Measurements from ENCODE around the gene FAIM2. TPM values are rescaled to one million over a fixed set of nuclear protein-coding genes. Genes with fewer than 3 reads are reported as not detected.

Gene FAIM2
- total and polyA plus RNA-seq, 2 donors (not counting 1 experiment from before 2014, with no cell fraction given), result 0.50 to 1.00 TPM

DNA sequence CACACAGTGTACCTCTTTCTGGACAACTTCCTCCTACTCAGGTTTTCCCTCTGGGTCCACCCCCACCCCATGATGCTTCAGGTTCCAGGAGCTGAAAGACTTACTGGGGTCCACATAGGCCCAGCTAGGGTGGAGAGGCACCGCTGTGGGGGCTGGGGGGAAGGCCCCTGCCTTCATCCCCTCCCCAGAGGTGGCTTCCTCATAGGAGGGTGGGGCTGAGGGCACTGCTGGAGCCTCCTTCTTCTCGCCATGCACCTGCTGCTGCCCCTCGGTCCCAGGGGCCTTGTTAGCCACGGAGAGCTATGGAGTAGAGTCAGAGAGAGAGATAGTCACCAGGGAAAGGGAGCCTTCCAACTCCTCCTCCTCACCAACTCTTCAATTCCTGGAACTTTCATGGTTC, 2.7 kb downstream of the FAIM2 start:
- Histone ChIP-seq H3K4me2 (ENCODE audit: extremely low read depth, insufficient read depth, low read length) (no peak overlapping the region), H3K79me2 (ENCODE audit: control insufficient read depth, insufficient read depth, low read length) (no peaks in the 10 kb centered on the region), H3K27me3 (ENCODE audit: control insufficient read depth, insufficient read depth, low read length) (peaks cover 12% of the 10 kb centered on the region), H3K9me3 (ENCODE audit: control insufficient read depth, insufficient read depth, low read depth, low read length) (no peaks in the 10 kb centered on the region), H4K20me1 (ENCODE audit: control insufficient read depth, extremely low read depth, insufficient read depth, low read length) (no peaks in the 10 kb centered on the region), H3K27ac (ENCODE audit: insufficient read depth, low read length) (no peak overlapping the region), H2AFZ (ENCODE audit: low read length) (no peak overlapping the region), H3K4me1 (ENCODE audit: control insufficient read depth, extremely low read depth, insufficient read depth, low read length) (peaks cover 2% of the 10 kb centered on the region), H3K36me3 (ENCODE audit: control insufficient read depth, insufficient read depth, low read length) (no peaks in the 10 kb centered on the region), H3K4me3 (replicated peaks in 1 of 4; ENCODE audit: control extremely low read depth in 1 of 4, insufficient read depth in 1 of 4, low read depth in 3 of 4, low read length in 4 of 4) (no peak overlapping the region), H3K9ac (ENCODE audit: insufficient read depth, low read length) (no peak overlapping the region)
- no peak for TF ChIP-seq EZH2 (IDR thresholded peaks at IDR 0.05; ENCODE audit: low read length, missing control alignments)
- TF ChIP-seq, protein P1, sequence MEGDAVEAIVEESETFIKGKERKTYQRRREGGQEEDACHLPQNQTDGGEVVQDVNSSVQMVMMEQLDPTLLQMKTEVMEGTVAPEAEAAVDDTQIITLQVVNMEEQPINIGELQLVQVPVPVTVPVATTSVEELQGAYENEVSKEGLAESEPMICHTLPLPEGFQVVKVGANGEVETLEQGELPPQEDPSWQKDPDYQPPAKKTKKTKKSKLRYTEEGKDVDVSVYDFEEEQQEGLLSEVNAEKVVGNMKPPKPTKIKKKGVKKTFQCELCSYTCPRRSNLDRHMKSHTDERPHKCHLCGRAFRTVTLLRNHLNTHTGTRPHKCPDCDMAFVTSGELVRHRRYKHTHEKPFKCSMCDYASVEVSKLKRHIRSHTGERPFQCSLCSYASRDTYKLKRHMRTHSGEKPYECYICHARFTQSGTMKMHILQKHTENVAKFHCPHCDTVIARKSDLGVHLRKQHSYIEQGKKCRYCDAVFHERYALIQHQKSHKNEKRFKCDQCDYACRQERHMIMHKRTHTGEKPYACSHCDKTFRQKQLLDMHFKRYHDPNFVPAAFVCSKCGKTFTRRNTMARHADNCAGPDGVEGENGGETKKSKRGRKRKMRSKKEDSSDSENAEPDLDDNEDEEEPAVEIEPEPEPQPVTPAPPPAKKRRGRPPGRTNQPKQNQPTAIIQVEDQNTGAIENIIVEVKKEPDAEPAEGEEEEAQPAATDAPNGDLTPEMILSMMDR (conservative IDR thresholded peaks at IDR 0.05 in 1 of 2, IDR thresholded peaks at IDR 0.05 in 1 of 2; ENCODE audit: low read depth in 1 of 2, low read length in 2 of 2), result no peak
- no peak for DNase-seq (ENCODE audit: low read depth in 2 of 2)

DNA sequence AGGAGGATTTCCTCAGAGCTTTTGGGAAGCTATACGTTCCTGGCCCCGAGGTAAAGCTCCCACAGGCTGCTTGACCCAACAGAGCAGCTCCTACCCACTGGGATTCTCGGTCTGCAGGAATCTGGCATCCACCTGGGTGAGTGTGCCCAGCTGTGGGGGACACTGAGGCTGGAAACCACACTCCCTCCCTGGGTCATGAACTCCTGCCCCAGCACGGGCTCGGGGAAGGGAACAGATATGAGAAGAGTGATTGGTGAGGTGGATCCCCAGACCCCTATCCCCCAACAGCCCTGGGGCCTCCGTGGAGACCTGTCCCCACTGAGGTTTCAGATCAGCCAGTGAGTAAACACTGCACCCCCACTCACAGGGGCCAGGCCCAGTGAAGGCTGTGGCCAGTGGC, 3.3 kb downstream of the FAIM2 start:
- no peak for DNase-seq (ENCODE audit: low read depth in 2 of 2)
- Histone ChIP-seq H3K4me3 (replicated peaks in 1 of 4; ENCODE audit: control extremely low read depth in 1 of 4, insufficient read depth in 1 of 4, low read depth in 3 of 4, low read length in 4 of 4) (no peak overlapping the region), H3K9me3 (ENCODE audit: control insufficient read depth, insufficient read depth, low read depth, low read length) (no peaks in the 10 kb centered on the region), H3K4me1 (ENCODE audit: control insufficient read depth, extremely low read depth, insufficient read depth, low read length) (peaks cover 2% of the 10 kb centered on the region), H3K79me2 (ENCODE audit: control insufficient read depth, insufficient read depth, low read length) (no peaks in the 10 kb centered on the region), H3K27ac (ENCODE audit: insufficient read depth, low read length) (no peak overlapping the region), H4K20me1 (ENCODE audit: control insufficient read depth, extremely low read depth, insufficient read depth, low read length) (no peaks in the 10 kb centered on the region), H3K27me3 (ENCODE audit: control insufficient read depth, insufficient read depth, low read length) (peaks cover 16% of the 10 kb centered on the region), H3K36me3 (ENCODE audit: control insufficient read depth, insufficient read depth, low read length) (no peaks in the 10 kb centered on the region), H3K9ac (ENCODE audit: insufficient read depth, low read length) (no peak overlapping the region), H3K4me2 (ENCODE audit: extremely low read depth, insufficient read depth, low read length) (no peak overlapping the region), H2AFZ (ENCODE audit: low read length) (no peak overlapping the region)
- no peak for TF ChIP-seq EZH2 (IDR thresholded peaks at IDR 0.05; ENCODE audit: low read length, missing control alignments)
- TF ChIP-seq, protein P1 (conservative IDR thresholded peaks at IDR 0.05 in 1 of 2, IDR thresholded peaks at IDR 0.05 in 1 of 2; ENCODE audit: low read depth in 1 of 2, low read length in 2 of 2), result no peak

DNA sequence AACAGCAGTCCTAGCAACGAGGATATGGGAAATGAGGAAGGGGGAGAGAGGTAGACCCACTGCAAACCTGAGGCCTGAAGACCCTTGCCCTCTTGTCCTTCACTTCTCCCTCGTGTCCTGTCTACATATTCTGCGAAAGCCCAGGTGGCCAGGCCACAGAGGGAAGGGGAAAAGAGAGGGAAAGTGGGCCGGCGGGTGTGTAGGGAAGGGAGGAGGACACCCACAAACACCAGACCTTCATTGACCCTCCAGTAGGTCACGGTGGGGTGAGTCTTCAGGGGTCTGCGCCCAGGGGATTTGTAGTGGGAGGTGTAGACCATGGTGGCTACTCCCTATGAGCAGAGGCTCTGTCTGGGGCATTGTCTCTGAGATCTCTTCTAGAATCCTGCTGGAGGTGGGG, 3.8 kb downstream of the FAIM2 start:
- H3K27me3 ChIP-seq (ENCODE audit: control insufficient read depth, insufficient read depth, low read length), result peaks cover 16% of the 10 kb centered on the region
- H3K79me2 ChIP-seq (ENCODE audit: control insufficient read depth, insufficient read depth, low read length), result no peaks in the 10 kb centered on the region
- no peak overlapping the region for H3K4me3 ChIP-seq (replicated peaks in 1 of 4; ENCODE audit: control extremely low read depth in 1 of 4, insufficient read depth in 1 of 4, low read depth in 3 of 4, low read length in 4 of 4)
- H2AFZ ChIP-seq (ENCODE audit: low read length), result no peak overlapping the region
- no peaks in the 10 kb centered on the region for H4K20me1 ChIP-seq (ENCODE audit: control insufficient read depth, extremely low read depth, insufficient read depth, low read length)
- no peaks in the 10 kb centered on the region for H3K9me3 ChIP-seq (ENCODE audit: control insufficient read depth, insufficient read depth, low read depth, low read length)
- no peaks in the 10 kb centered on the region for H3K36me3 ChIP-seq (ENCODE audit: control insufficient read depth, insufficient read depth, low read length)
- no peak overlapping the region for H3K27ac ChIP-seq (ENCODE audit: insufficient read depth, low read length)
- TF ChIP-seq, protein P1 (conservative IDR thresholded peaks at IDR 0.05 in 1 of 2, IDR thresholded peaks at IDR 0.05 in 1 of 2; ENCODE audit: low read depth in 1 of 2, low read length in 2 of 2), result no peak
- TF ChIP-seq EZH2 (IDR thresholded peaks at IDR 0.05; ENCODE audit: low read length, missing control alignments), result no peak
- peaks cover 2% of the 10 kb centered on the region for H3K4me1 ChIP-seq (ENCODE audit: control insufficient read depth, extremely low read depth, insufficient read depth, low read length)
- DNase-seq (ENCODE audit: low read depth in 2 of 2), result no peak
- H3K4me2 ChIP-seq (ENCODE audit: extremely low read depth, insufficient read depth, low read length), result no peak overlapping the region
- H3K9ac ChIP-seq (ENCODE audit: insufficient read depth, low read length), result no peak overlapping the region

All from fibroblast of lung (primary cell).